Raji (cell line): Measurements from ENCODE around the gene CRB2.
A peak's percentile ranks its signal among the peaks of the same experiment; 100 is the strongest.

ENCODE experiments used
- POLR2A ChIP-seq: IDR thresholded peaks from 2 replicates; pipeline ENCODE4 v1.6.1; 2011; ENCODE audit warnings: low read depth, low read length, control low read depth; ENCODE audit not compliant: insufficient read depth

CRB2 gene

DNA sequence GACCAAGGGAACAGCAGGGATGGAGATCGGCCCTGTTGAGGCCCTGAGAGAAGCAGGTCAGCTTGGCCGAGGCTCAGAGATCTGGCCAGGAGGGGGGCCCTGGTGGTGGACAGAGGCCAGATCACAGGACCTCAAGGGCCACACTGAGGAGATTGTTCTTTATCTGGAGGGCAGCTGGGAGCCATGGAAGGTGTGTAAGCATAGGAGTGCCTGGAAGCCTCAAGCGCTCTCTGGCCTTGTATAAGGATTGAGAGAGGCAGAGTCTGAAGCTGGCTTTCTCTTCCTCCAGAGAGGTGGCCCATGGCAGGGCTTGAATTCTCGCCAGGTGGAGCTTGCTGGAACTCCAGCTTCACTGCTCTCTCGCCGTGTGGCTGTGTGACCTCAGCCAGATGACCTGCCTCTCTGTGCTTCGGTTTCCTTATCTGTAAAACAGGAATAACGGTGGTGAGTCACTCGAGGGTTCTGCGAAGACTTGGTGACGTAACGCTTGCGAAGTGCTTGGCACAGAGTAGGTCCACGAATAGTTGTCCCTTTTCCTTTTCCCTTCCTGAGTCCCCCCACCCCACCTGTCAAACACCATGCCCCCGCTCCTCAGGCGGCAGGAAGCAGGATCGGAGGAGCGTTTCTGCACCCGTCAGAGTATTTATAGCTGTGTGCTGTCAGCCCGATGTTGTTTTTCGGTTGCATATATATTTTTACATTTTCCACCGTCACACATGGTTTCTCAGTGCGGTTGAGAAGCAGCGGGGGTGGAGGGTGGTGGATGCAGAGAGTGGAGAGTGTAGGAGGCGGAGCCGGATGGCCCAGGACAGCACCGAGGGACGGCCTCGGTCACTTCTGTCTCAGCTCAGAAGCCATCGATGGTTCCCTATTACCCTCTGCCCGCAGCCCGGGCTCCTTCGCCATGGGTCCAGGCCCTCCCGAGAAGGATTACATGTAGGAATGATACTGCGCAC lies 17.0 kb upstream of the CRB2 start:
- TF ChIP-seq POLR2A: peak; percentile 46

DNA sequence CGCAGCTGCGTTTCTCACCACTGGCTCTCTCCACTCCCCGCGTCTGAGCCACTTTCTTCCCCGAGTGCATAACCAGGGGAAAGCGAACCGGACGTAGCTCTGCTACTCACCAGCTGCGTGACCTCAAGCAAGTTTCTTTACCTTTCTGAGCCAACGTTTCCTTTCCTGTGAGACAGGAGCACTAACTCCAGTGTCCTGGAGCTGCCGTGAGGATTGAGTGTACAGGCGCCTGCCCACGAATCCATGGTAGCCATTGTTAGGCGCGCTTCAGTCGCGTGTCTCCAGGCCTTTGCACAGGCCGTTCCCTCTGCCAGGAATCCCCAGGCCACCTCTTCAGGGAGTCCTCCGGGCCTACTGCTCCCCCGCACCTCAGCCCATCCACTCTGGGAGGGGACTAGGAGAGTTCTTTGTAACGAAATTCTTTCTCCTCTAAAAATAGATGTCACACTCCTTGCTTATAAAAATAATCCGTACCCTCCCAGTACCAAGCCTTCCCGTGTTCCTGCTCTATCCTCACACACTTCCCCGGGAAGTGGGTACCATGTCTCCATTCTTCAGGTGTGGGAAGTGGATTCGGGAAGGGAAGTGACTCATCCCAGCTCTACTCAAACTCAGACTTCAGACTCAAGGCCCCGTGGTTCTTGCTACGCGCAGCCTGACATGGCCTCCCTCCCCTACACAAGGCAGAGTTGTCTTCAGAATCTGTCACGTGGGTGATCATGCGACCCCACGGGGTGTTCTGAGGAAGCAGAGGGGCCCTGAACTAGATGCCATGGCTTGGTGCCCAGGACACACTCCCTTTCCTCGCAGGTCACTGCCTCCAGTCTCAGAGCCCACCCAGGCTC lies 16.1 kb upstream of the CRB2 start:
- peak; percentile 49; the same call in 1 of the 2 replicates for TF ChIP-seq POLR2A

- no peak for TF ChIP-seq POLR2A
These were observed 14.2 kb upstream of the CRB2 start for GRCh38 chr9:123341816-123342215.

GRCh38 chr9:123342247-123342646 lies 13.8 kb upstream of the CRB2 start:
- TF ChIP-seq POLR2A: no peak

DNA sequence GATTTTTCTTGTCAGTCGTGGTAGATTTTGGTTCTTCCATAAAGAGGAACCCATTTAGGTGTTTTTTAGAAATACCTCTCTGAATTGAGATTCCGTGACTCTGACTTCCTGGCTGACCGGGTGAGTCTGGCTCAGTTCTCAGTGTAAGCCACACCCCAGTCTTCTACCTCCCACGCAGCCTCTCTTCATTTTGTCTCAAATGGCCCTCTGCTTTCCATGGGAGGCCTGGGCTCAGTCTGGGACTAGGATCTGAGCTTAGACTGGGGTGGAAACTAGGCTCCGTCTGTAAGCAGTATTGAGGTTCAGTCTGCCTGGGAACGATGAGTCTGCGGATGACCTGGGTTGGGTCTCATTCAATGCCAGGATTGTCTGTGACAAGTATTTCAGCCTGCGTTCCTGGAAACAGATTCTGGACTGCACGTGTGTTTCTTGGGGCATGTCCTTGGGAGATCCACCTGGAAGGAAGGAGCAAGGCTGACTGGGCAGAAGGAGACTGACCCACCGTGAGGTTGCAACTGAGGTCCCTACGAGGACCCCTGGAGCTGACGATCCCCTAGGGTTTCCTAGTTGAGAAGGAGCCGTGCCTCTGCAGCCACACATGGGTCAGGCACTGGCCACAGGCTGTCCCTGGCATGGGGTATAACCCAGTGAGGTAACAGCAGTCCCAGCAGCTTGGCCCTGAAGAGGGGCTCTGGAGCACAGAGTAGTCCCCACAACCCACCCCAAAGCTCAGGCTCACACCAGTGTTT lies 12.4 kb upstream of the CRB2 start:
- TF ChIP-seq POLR2A: 0 out of 2 replicates have a peak, but pooled peaks have one; percentile 9

- TF ChIP-seq POLR2A: no peak
These were observed 11.6 kb upstream of the CRB2 start for GRCh38 chr9:123344192-123344949.

DNA sequence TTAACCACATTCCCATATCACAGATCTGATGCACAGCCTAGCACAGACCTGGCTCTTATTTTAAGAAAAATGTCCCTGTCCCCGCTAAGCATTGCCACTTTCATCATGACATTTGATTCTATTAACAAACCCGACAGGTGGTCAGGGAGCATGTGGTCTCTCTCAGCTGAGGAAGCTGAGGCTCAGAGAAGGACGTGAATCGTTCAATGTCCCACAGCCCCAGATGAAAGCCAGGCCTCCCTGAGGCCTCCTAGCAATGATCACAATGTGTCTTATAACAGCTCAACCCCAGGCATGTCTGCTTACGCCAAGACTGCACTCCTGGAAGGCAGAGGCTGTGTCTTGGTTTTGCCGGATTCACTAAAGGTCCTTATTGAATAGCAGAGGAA lies 10.4 kb upstream of the CRB2 start:
- TF ChIP-seq POLR2A: no peak

DNA sequence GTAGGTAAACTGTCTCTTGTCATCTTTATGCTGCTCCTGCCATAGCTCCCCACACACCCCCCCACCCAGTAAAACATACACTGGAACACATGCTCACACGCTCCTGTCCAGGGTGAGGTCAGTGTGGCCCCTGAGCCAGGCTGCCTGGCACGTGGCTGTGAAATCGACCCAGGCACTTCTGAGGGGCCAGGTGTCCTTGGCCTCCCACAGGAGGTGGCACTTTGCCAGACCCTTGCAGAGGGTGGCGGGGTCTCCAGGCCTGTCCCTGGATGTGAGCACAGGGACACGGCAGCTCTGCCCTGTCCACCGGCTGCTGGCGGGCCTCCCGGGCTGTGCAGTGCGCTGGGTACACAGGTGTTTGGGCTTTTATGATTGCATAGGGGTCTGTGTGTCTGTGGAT lies 10.0 kb upstream of the CRB2 start:
- no peak for TF ChIP-seq POLR2A

- no peak for TF ChIP-seq POLR2A
These were observed 9.2 kb upstream of the CRB2 start for GRCh38 chr9:123346826-123347225.

GRCh38 chr9:123347289-123348060 lies 8.5 kb upstream of the CRB2 start:
- TF ChIP-seq POLR2A: no peak

- no peak for TF ChIP-seq POLR2A
These were observed 7.5 kb upstream of the CRB2 start for GRCh38 chr9:123348317-123348992.

- no peak for TF ChIP-seq POLR2A
These were observed 7.0 kb upstream of the CRB2 start for GRCh38 chr9:123349033-123349432.
